Calu3 (cell line): ENCODE measurements around the gene MALAT1. TPM values are rescaled to one million over a fixed set of nuclear protein-coding genes. Genes with fewer than 3 reads are reported as not detected.
"Not testable (repeated sequence)": the region's sequence is repeated elsewhere in the genome, so short reads cannot be mapped to it uniquely, and the experiment has no call there.

ENCODE experiments used
- BruUV-seq: library from RNA; stranded (reverse); fragments of 400-500 nt; replicated peaks from 2 replicates; lab custom pipeline; 2021; lab: Mats Ljungman, UMichigan
- CTCF ChIA-PET: fragments of 300-600 bp; sonication (Branson Sonifier 250); formaldehyde crosslinking; loops from one replicate; lab custom pipeline; 2022; ENCODE audit warnings: antibody characterized with exemption; lab: Charles Lee
- DNase-seq: peaks from one replicate; pipeline ENCODE4 v3.0.0; 2022
- H3K27ac Mint-ChIP-seq: one replicate; pipeline ENCODE4 v1.8.0; 2022; ENCODE audit warnings: mixed read lengths; ENCODE audit not compliant: unreplicated experiment
- H3K27me3 Mint-ChIP-seq: one replicate; pipeline ENCODE4 v1.8.0; 2022; ENCODE audit warnings: mixed read lengths; ENCODE audit not compliant: unreplicated experiment
- H3K36me3 Mint-ChIP-seq: one replicate; pipeline ENCODE4 v1.8.0; 2022; ENCODE audit warnings: mild to moderate bottlenecking, moderate library complexity, mixed read lengths; ENCODE audit not compliant: insufficient read depth, unreplicated experiment
- H3K4me1 Mint-ChIP-seq: one replicate; pipeline ENCODE4 v1.8.0; 2022; ENCODE audit warnings: mild to moderate bottlenecking, low read depth, mixed read lengths; ENCODE audit not compliant: unreplicated experiment
- H3K4me3 Mint-ChIP-seq: one replicate; pipeline ENCODE4 v1.8.0; 2022; ENCODE audit warnings: mild to moderate bottlenecking, low read depth, moderate library complexity, mixed read lengths; ENCODE audit not compliant: unreplicated experiment
- H3K9me3 Mint-ChIP-seq: one replicate; pipeline ENCODE4 v1.8.0; 2022; ENCODE audit warnings: low read depth, mixed read lengths; ENCODE audit not compliant: unreplicated experiment
- CTCF ChIP-seq: fragments of 200-600 bp; IDR thresholded peaks from one replicate; pipeline ENCODE4 v1.8.0; 2022; ENCODE audit warnings: antibody characterized with exemption; ENCODE audit not compliant: unreplicated experiment
- intact Hi-C: fragments of 100-400 bp; cut with micrococcal nuclease; formaldehyde crosslinking; loops from one replicate; pipeline ENCODE4 v1.10.0; 2022; ENCODE audit not compliant: unreplicated experiment
- total RNA-seq: library from RNA; stranded (reverse); gene quantifications from 2 replicates; pipeline ENCODE4 v1.2.3, GENCODE V29; 2022

Gene MALAT1
- total RNA-seq, 1 experiment from 2014 or later: 8,437 TPM

GRCh38 chr11:65506772-65507505, 8.1 kb downstream of the MALAT1 start:
- DNase-seq: peak; percentile 43
- Mint-ChIP-seq H3K36me3 (peaks cover 4% of the 10 kb centered on the region), H3K4me1 (peaks cover 18% of the 10 kb centered on the region), H3K9me3 (no peaks in the 10 kb centered on the region), H3K27ac (no peak overlapping the region), H3K27me3 (peaks cover 9% of the 10 kb centered on the region), H3K4me3 (no peak overlapping the region)
- no peak for TF ChIP-seq CTCF
- intact Hi-C loops: loop anchor here (5.0 kb wide), 1 partner anchor 40 kb away; no protein-coding TSS in a partner anchor
- TSS peak; percentile 63 for BruUV-seq
- CTCF ChIA-PET: interaction anchor here (0.7 to 3.1 kb wide), 8 partner anchors 20 to 125 kb away, joined by 3 to 20 read pairs (median 10); partner anchors contain the start of gene SLC25A45

GRCh38 chr11:65512311-65512710, 13.5 kb downstream of the MALAT1 start:
- CTCF ChIA-PET: interaction anchor here (0.9 kb wide), 1 partner anchor 41 kb away, joined by 3 read pairs; no protein-coding TSS in a partner anchor
- intact Hi-C loops, H3K27me3 Mint-ChIP-seq, H3K9me3 Mint-ChIP-seq, H3K36me3 Mint-ChIP-seq, BruUV-seq, H3K4me3 Mint-ChIP-seq, H3K27ac Mint-ChIP-seq, DNase-seq: not testable (repeated sequence)
- peaks cover 26% of the 10 kb centered on the region for H3K4me1 Mint-ChIP-seq

- CTCF ChIA-PET: interaction anchor here (0.7 kb wide), 1 partner anchor 8 kb away, joined by 4 read pairs; no protein-coding TSS in a partner anchor
- Mint-ChIP-seq H3K27me3 (no peaks in the 10 kb centered on the region), H3K27ac (peak overlapping the region; percentile 2), H3K4me1 (peaks cover 10% of the 10 kb centered on the region), H3K36me3 (no peaks in the 10 kb centered on the region), H3K9me3 (no peaks in the 10 kb centered on the region), H3K4me3 (no peak overlapping the region)
- DNase-seq: no peak
- BruUV-seq: no TSS peak
- intact Hi-C loops: no loop called here
- no peak for TF ChIP-seq CTCF
These were observed 17.5 kb downstream of the MALAT1 start for GRCh38 chr11:65516135-65516968.

GRCh38 chr11:65518941-65519549, 20.2 kb downstream of the MALAT1 start:
- intact Hi-C loops, DNase-seq, H3K27ac Mint-ChIP-seq, H3K27me3 Mint-ChIP-seq, H3K36me3 Mint-ChIP-seq, H3K4me3 Mint-ChIP-seq, BruUV-seq, H3K9me3 Mint-ChIP-seq: not testable (repeated sequence)
- CTCF ChIA-PET: interaction anchor here (0.7 kb wide), 1 partner anchor 11 kb away, joined by 8 read pairs; no protein-coding TSS in a partner anchor
- peaks cover 34% of the 10 kb centered on the region for H3K4me1 Mint-ChIP-seq

GRCh38 chr11:65521777-65522521, 23.1 kb downstream of the MALAT1 start:
- Mint-ChIP-seq H3K36me3 (peaks cover 20% of the 10 kb centered on the region), H3K4me1 (peaks cover 32% of the 10 kb centered on the region)
- BruUV-seq, CTCF ChIA-PET, H3K4me3 Mint-ChIP-seq, H3K27ac Mint-ChIP-seq, H3K27me3 Mint-ChIP-seq, DNase-seq, H3K9me3 Mint-ChIP-seq, intact Hi-C loops: not testable (repeated sequence)

- intact Hi-C loops, DNase-seq, BruUV-seq, H3K27ac Mint-ChIP-seq, CTCF ChIA-PET, H3K27me3 Mint-ChIP-seq, H3K9me3 Mint-ChIP-seq, H3K4me3 Mint-ChIP-seq: not testable (repeated sequence)
- peaks cover 32% of the 10 kb centered on the region for H3K4me1 Mint-ChIP-seq
- H3K36me3 Mint-ChIP-seq: peaks cover 23% of the 10 kb centered on the region
These were observed 24.1 kb downstream of the MALAT1 start for GRCh38 chr11:65522718-65523630.

- H3K4me3 Mint-ChIP-seq, H3K27ac Mint-ChIP-seq, intact Hi-C loops, H3K9me3 Mint-ChIP-seq, CTCF ChIA-PET, H3K27me3 Mint-ChIP-seq, DNase-seq, BruUV-seq: not testable (repeated sequence)
- peaks cover 23% of the 10 kb centered on the region for H3K36me3 Mint-ChIP-seq
- peaks cover 32% of the 10 kb centered on the region for H3K4me1 Mint-ChIP-seq
These were observed 24.8 kb downstream of the MALAT1 start for GRCh38 chr11:65523631-65523968.
